GM20431 (cell line): ENCODE results near the gene ADRA2C.

Experiments
- in situ Hi-C: fragments of 300-500 bp; cut with MseI, MboI; formaldehyde crosslinking; loops from one replicate; pipeline ENCODE4 v1.15.0; 2020; ENCODE audit warnings: low sequenced_read_pairs; ENCODE audit not compliant: unreplicated experiment

Gene ADRA2C

DNA sequence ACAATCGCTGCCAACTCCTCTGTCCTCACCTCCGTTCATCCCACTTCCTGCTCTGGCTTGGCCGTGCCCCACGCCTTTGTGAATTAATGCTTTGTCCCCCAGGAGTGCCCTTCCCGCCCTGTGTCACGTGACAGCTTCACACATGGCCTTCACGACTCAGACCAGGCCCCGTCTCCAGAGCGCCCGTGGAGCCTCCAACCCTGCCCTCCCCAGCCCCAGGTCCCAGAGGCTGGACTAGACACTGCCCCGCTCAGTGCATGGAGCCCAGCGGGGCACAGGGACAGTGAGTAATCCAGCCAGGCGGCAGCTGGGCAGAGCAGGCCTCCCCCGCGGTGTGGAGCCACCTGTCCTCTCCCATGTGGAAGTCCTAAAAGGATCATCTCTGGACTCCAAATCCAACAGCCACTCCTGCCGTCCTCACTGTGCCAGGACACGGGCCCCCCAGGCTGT is 7.4 kb downstream of the ADRA2C start:
- in situ Hi-C loops = no loop called here

DNA sequence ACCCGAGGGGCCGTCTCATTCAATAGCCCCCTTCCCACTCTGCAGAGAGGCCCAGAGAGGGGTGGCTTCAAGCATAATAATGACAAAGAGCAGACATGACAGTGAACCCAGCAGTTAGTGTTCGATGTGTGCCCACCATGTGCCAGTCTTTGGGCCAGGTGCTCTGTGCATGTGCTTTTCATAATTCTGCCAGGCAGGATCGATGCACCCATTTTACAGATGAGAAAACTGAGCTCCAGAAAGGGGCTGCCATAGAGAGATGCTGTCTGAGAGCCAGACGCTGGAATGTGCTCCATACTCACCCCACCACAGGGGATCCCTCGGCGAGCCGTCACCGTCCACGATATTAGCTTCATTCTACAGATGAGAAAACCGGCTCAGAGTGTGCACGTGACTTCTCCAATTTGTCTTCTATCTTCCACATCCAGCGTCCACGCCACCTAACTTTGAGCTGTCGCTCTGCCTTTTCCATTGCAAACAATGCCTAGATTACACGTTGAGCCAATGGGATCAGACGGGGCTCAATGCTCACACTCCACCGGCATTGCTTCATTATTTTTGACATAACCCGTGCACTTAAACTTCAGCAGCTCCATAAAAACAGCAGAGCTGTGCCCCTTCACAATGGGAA is 8.2 kb downstream of the ADRA2C start:
- in situ Hi-C loops = no loop called here

- in situ Hi-C loops = no loop called here
Observed at GRCh38 chr4:3775005-3775404, 8.8 kb downstream of the ADRA2C start.

GRCh38 chr4:3775576-3775975 is 9.4 kb downstream of the ADRA2C start:
- in situ Hi-C loops = no loop called here

DNA sequence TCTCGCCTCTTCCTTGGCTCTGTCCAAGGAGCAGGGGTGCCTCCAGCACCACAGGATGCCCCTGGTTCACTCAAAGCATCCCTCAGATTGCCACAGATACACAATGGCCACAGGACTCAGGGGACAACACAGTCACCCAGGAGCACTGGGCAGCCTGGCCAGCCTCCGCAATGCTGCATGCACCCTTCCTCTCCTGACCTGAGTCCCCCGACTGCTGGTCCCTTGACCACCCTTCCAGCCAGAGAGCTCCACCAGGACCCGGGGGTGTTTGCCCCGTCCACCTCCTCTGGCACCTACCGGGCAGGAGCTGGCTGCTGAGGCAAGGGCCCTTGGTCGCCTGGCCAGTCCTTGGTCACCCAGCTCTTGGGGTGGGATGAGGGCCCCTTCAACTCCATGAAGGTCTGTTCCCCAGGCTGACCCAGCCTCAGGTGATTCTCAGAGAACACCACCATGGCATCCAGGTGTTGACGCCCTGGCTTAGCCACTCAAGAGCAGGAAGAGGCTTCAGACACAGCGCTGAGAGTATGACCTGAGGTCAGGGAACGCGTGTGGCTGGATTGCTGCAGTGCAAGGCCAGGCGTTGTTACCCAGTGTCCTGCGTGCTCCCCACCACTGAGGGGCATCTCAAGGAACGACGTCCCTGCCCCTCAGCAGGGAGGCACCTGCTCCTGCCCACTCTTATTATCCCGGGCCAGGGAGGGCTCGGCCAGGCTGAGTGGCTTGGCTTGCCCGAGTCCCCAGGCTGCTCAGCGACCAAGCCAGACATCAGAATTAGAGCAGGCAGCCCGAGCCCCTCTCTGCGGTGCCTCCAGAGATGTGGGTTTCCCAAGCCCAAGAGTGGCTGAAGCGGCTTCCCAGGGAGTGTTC is 10.2 kb downstream of the ADRA2C start:
- in situ Hi-C loops = no loop called here

DNA sequence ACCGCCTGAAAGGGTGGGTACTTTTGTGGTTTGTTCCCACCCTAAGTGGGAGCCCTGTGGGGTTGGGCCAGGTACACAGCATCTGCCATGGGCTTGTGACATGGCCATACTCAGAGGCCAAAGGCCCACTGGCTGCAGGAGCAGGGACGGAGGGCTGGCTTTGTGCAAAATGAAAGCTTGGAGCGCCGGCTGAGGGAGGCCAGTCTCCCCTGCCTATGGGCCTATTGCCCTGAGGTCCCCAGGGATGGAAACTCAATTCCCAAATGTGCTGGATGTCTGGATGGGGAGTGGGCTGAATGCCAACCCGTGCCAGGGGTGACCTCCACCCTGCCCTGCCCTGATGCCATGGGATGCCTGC is 10.8 kb downstream of the ADRA2C start:
- in situ Hi-C loops = no loop called here

GRCh38 chr4:3777669-3778068 is 11.5 kb downstream of the ADRA2C start:
- in situ Hi-C loops = no loop called here

GRCh38 chr4:3779509-3779908 is 13.3 kb downstream of the ADRA2C start:
- in situ Hi-C loops = no loop called here

DNA sequence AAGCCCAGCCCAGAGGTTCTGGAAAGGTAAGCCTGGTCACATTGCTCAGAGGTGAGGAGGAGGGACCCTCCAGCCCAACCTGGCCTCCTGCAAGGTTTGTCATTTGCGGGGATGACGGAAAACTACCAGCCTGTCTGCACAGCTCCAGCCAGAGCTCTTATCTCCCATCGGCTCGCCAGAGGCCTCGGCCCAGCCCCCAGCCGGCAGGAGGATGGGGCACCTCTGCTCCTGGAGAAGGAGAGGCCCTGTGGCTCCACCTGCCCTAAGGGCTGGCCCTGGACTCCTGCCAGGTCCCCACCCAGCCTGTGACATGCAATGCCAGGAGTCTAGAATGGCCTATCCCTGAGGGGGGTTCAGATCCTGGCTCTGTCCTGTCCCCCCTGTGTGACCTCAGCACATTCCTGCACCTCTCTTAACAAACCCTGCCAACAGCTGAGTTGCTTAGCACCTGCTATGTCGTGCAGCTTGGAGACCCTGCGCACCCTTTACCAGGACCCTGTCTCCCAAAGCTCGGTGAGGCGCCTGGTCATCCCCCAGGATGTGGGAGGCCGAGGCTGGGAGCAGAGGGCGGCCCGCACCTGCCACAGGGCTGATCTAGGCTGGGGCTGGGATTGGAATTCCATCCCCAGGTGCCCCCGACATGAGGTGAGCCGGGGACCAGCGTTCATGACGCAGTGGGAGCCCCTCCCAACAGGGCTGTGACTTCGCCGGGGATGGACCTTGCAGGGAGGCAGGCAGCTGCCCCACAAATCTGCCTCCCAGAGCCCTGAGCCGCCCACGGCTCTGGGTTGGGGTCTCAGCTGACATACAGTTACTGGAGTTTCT is 14.4 kb downstream of the ADRA2C start:
- in situ Hi-C loops = no loop called here

- in situ Hi-C loops = no loop called here
Observed at GRCh38 chr4:3781193-3781886, 15.2 kb downstream of the ADRA2C start.

GRCh38 chr4:3781997-3782930 is 16.1 kb downstream of the ADRA2C start:
- in situ Hi-C loops = no loop called here

DNA sequence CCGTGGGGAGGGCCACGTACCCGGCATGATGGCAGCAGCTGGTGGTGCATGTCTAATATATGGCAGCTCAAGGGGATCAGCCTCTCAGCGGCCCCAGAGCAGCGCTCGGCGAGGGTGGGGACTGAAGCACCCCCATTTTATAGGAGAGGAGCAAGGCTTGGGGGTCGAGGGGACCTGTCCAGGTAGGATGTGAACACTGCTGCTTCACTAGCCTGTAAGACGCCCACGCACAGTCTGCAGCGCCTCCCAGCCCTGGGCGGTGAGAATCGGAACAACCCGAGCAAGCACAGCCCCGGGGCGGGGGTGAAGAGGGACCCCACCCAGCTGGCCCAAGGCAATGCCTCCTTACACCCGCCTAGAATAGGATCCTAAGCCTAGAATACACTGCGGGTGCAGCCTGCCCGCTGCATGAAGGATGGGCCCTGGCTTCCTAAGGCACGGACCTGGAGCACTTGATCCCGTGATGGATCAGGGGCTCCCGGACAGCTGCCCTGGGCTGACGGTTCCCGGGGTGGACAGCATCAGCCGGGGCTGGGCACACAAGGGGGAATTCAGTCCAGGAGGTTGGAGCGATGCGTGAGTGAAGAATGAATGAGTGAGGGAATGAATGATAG is 17.6 kb downstream of the ADRA2C start:
- in situ Hi-C loops = no loop called here

DNA sequence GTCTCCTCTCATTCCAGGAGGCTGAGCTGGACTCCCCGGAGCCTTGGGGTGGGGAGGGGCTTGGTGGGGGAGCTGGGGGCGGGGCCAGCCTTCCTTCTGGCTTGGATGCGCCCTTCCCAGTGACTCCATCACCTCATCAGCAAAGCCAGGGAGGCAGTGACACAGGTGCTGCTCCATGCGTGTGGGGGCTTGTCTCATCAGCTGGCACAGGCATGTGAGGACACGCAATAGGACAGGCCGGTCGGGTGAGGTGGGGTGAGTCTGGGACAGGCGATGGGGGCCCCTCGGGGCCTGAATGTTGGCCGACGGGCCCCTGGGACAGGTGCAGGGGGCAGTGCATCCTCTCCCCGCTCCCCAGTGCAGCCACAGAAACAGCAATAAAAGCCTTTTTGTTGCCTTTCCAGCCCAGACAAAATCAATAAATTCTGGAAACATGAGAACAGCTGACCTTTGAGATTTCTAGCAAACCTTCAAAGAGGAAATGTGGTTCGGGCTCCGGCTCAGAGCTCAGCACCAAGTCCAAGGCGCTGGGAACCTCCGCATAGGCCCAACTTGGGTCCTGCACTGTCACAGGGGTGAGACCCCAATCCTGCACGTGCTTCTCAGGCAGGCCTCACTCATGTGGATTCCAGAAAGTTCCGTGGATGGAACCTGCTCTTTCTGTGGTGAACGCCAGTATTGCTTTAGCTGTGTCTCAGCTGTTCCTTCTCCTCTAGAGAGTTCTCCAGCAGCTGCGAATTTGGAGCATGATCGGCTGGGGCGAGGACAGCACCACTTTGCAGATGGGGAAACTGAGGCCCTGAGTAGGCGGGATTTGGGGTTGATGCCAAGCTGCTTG is 18.5 kb downstream of the ADRA2C start:
- in situ Hi-C loops = no loop called here

GRCh38 chr4:3785292-3785565 is 19.0 kb downstream of the ADRA2C start:
- in situ Hi-C loops = no loop called here

GRCh38 chr4:3786196-3786869 is 20.1 kb downstream of the ADRA2C start:
- in situ Hi-C loops = no loop called here

GRCh38 chr4:3787489-3788365 is 21.5 kb downstream of the ADRA2C start:
- in situ Hi-C loops = no loop called here

- in situ Hi-C loops = no loop called here
Observed at GRCh38 chr4:3788366-3788660, 22.1 kb downstream of the ADRA2C start.
